ENCODE data around the gene XAGE3.

Gene XAGE3

GRCh38 chrX:52839137-52839536, 28.7 kb downstream of the XAGE3 start:
- no peak for DNase-seq

- no peak for DNase-seq
Observed at GRCh38 chrX:52830551-52830950, 37.3 kb downstream of the XAGE3 start.

DNA sequence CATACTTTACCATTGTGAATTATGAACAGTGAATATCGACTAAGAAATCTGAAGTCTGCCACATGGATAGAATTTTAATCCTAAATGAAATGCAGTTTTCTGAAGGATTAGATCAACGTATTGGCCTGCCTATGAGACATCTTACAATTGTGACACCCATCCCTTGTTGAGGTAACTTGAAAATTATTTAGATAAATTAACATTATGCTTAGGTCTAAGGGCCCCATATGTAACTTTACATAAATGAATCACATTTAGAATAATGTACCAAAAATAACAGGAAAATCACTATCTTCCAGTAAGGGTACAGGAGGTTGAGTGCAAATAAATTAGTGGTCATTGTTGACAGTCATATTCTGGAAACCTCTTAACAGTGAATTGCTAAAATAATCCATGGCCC, 43.3 kb downstream of the XAGE3 start:
- DNase-seq: no peak

DNA sequence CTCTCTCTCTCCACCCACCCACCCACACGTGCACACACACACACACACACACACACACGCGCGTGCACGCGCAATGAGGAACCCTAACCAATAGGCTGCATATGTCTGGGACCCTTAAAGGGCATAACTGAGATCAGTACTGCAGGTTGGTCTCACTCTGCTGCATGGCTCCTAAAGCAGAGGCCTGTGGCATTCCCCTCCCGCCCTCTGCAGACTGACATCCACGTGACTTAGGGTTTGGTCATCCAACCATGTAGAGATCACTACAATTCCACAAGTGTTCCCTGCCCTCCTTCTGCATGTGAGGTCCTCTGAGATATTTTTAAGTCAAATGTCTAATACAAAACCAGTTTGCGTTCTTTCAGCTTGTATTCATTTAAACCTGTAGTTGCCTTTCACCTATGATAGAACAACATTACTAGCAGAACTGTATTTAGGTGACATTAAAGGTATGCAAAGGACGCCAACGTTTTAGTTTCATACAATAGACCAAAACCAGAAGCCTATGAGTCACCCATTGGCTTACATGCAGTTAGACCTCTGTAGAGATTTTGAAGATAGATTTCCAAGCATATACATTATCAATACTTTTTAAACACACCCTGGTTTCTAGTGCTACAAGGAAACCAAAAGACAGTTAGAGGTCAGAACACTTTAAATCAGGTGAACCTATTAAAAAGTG, 46.7 kb downstream of the XAGE3 start:
- no peak for DNase-seq

- no peak for DNase-seq
Observed at GRCh38 chrX:52819788-52820187, 48.1 kb downstream of the XAGE3 start.

Measured in NCI-H1417 (cell line).